H9 (cell line): ENCODE measurements around the gene ZNRF2. TPM values are rescaled to one million over a fixed set of nuclear protein-coding genes. Genes with fewer than 3 reads are reported as not detected.

Experiments used
- DNase-seq: peaks from one replicate; pipeline ENCODE4 v3.0.0-alpha.2; 2017
- H2AFZ ChIP-seq: one replicate; pipeline ENCODE4 v1.6.1; 2013; ENCODE audit warnings: mild to moderate bottlenecking, low read length, control low read depth, moderate library complexity
- H2AK5ac ChIP-seq: 2 replicates; pipeline ENCODE4 v1.6.1; 2013; ENCODE audit warnings: low read length, control low read depth, mixed read lengths; ENCODE audit not compliant: insufficient read length
- H2BK120ac ChIP-seq: one replicate; pipeline ENCODE4 v1.6.1; 2013; ENCODE audit warnings: low read depth, mild to moderate bottlenecking, low read length, control low read depth, inconsistent platforms; ENCODE audit not compliant: poor library complexity, severe bottlenecking
- H2BK12ac ChIP-seq: 2 replicates; pipeline ENCODE4 v1.6.1; 2013; ENCODE audit warnings: low read length, control low read depth, mixed read lengths, low read depth; ENCODE audit not compliant: insufficient read length
- H2BK15ac ChIP-seq: 2 replicates; pipeline ENCODE4 v1.6.1; 2013; ENCODE audit warnings: low read depth, low read length, control low read depth
- H2BK20ac ChIP-seq: one replicate; pipeline ENCODE4 v1.6.1; 2013; ENCODE audit warnings: low read depth, mild to moderate bottlenecking, low read length, control low read depth, inconsistent platforms; ENCODE audit not compliant: poor library complexity, severe bottlenecking
- H2BK5ac ChIP-seq: 2 replicates; pipeline ENCODE4 v1.6.1; 2013; ENCODE audit warnings: low read length, control low read depth, mixed read lengths; ENCODE audit not compliant: insufficient read length
- H3K14ac ChIP-seq: 2 replicates; pipeline ENCODE4 v1.6.1; 2013; ENCODE audit warnings: low read length, control low read depth; ENCODE audit not compliant: insufficient read depth
- H3K18ac ChIP-seq: 2 replicates; pipeline ENCODE4 v1.6.1; 2013; ENCODE audit warnings: low read depth, mild to moderate bottlenecking, mixed read lengths, low read length, control low read depth; ENCODE audit not compliant: insufficient read length
- H3K23ac ChIP-seq: 2 replicates; pipeline ENCODE4 v1.6.1; 2013; ENCODE audit warnings: low read length, control low read depth, mixed read lengths, low read depth; ENCODE audit not compliant: insufficient read length
- H3K23me2 ChIP-seq: 2 replicates; pipeline ENCODE4 v1.6.1; 2013; ENCODE audit warnings: low read depth, mild to moderate bottlenecking, mixed read lengths, low read length, control low read depth; ENCODE audit not compliant: insufficient read length, poor library complexity, severe bottlenecking
- H3K27ac ChIP-seq: 2 replicates; pipeline ENCODE4 v1.5.1; 2013; ENCODE audit warnings: low read length, control low read depth, mixed read lengths, low read depth; ENCODE audit not compliant: insufficient read length
- H3K27me3 ChIP-seq: 2 replicates; pipeline ENCODE4 v1.6.1; 2013; ENCODE audit warnings: low read length, control low read depth, inconsistent platforms; ENCODE audit not compliant: insufficient read depth
- H3K4ac ChIP-seq: 2 replicates; pipeline ENCODE4 v1.6.1; 2013; ENCODE audit warnings: low read depth, mild to moderate bottlenecking, control low read depth, inconsistent platforms, low read length, moderate library complexity
- H3K4me1 ChIP-seq: 2 replicates; pipeline ENCODE4 v1.6.1; 2013; ENCODE audit warnings: low read length, control low read depth, inconsistent platforms; ENCODE audit not compliant: insufficient read depth
- H3K4me2 ChIP-seq: 2 replicates; pipeline ENCODE4 v1.6.1; 2013; ENCODE audit warnings: low read length, control low read depth, mixed read lengths; ENCODE audit not compliant: insufficient read length, insufficient read depth
- H3K56ac ChIP-seq: 2 replicates; pipeline ENCODE4 v1.6.1; 2013; ENCODE audit warnings: low read depth, mild to moderate bottlenecking, mixed read lengths, low read length, control low read depth; ENCODE audit not compliant: insufficient read length
- H3K79me1 ChIP-seq: 2 replicates; pipeline ENCODE4 v1.6.1; 2013; ENCODE audit warnings: low read depth, mild to moderate bottlenecking, moderate library complexity, low read length, control low read depth, inconsistent platforms; ENCODE audit not compliant: insufficient read depth, poor library complexity, severe bottlenecking
- H3K79me2 ChIP-seq: 2 replicates; pipeline ENCODE4 v1.6.1; 2013; ENCODE audit warnings: low read length, control low read depth, inconsistent platforms; ENCODE audit not compliant: insufficient read depth
- H3K9ac ChIP-seq: 2 replicates; pipeline ENCODE4 v1.6.1; 2013; ENCODE audit warnings: low read length, control low read depth, mixed read lengths; ENCODE audit not compliant: insufficient read length; ENCODE audit errors: extremely low read depth
- H3K9me3 ChIP-seq: one replicate; pipeline ENCODE4 v1.6.1; 2013; ENCODE audit warnings: low read depth, low read length, inconsistent platforms; ENCODE audit not compliant: control insufficient read depth
- H3T11ph ChIP-seq: one replicate; pipeline ENCODE4 v1.6.1; 2013; ENCODE audit warnings: mild to moderate bottlenecking, low read length, control low read depth, inconsistent platforms
- H4K20me1 ChIP-seq: one replicate; pipeline ENCODE4 v1.6.1; 2013; ENCODE audit not compliant: control insufficient read depth, insufficient read length, insufficient read depth
- H4K5ac ChIP-seq: 2 replicates; pipeline ENCODE4 v1.6.1; 2013; ENCODE audit warnings: low read depth, mild to moderate bottlenecking, mixed read lengths, low read length, control low read depth; ENCODE audit not compliant: insufficient read length
- H4K8ac ChIP-seq: replicated peaks from 2 replicates; pipeline ENCODE4 v1.6.1; 2013; ENCODE audit warnings: low read length, control low read depth, mixed read lengths, low read depth; ENCODE audit not compliant: insufficient read length
- H4K91ac ChIP-seq: 2 replicates; pipeline ENCODE4 v1.6.1; 2013; ENCODE audit warnings: low read depth, mild to moderate bottlenecking, moderate library complexity, mixed read lengths, low read length, control low read depth; ENCODE audit not compliant: insufficient read length
- H3K27ac Mint-ChIP-seq, 3 experiments: 2 replicates in 2 of 3; 3 replicates in 1 of 3; pipeline ENCODE4 v1.8.0; 2020 to 2021; ENCODE audit warnings: mixed read lengths in 3 of 3, mild to moderate bottlenecking in 1 of 3, moderate library complexity in 1 of 3
- H3K27me3 Mint-ChIP-seq: 2 replicates; pipeline ENCODE4 v1.8.0; 2021; ENCODE audit warnings: low read depth, mild to moderate bottlenecking, moderate library complexity, mixed read lengths
- H3K36me3 Mint-ChIP-seq, 3 experiments: 2 replicates in 2 of 3; 3 replicates in 1 of 3; pipeline ENCODE4 v1.8.0; 2020 to 2021; ENCODE audit warnings: low read depth in 3 of 3, mixed read lengths in 3 of 3; ENCODE audit not compliant: insufficient read depth in 1 of 3
- H3K4me1 Mint-ChIP-seq, 2 experiments: 2 replicates each; pipeline ENCODE4 v1.8.0; 2020; ENCODE audit warnings: mixed read lengths in 2 of 2
- H3K4me3 Mint-ChIP-seq, 2 experiments: 2 replicates in 1 of 2; 3 replicates in 1 of 2; pipeline ENCODE4 v1.8.0; 2020 to 2021; ENCODE audit warnings: mild to moderate bottlenecking in 2 of 2, mixed read lengths in 2 of 2, moderate library complexity in 1 of 2
- H3K9me3 Mint-ChIP-seq, 2 experiments: 2 replicates in 1 of 2; 3 replicates in 1 of 2; pipeline ENCODE4 v1.8.0; 2020; ENCODE audit warnings: mild to moderate bottlenecking in 2 of 2, mixed read lengths in 2 of 2, moderate library complexity in 1 of 2
- WGBS: extraction: QIAGEN DNeasy Blood & Tissue Kit; methylation state at CpG from one replicate; pipeline ENCODE4 v1.1.7; 2013; ENCODE audit warnings: missing lambda C conversion rate, low lambda C conversion rate, mixed read lengths; ENCODE audit not compliant: insufficient read length; ENCODE audit errors: extremely low coverage; 5-methylcytosine and 5-hydroxymethylcytosine counted together
- total RNA-seq: library from RNA; stranded (reverse); gene quantifications from 2 replicates; pipeline ENCODE4 v1.2.1, GENCODE V29; 2021
- TF ChIP-seq, protein P1 (sequence below): fragments of 200-600 bp; sonication (generic); conservative IDR thresholded peaks from 3 replicates; pipeline ENCODE4 v1.8.0; 2021; ENCODE audit warnings: antibody characterized with exemption, mild to moderate bottlenecking

The ZNRF2 gene
- total RNA-seq, 1 experiment from 2014 or later, result 16.5 TPM

DNA sequence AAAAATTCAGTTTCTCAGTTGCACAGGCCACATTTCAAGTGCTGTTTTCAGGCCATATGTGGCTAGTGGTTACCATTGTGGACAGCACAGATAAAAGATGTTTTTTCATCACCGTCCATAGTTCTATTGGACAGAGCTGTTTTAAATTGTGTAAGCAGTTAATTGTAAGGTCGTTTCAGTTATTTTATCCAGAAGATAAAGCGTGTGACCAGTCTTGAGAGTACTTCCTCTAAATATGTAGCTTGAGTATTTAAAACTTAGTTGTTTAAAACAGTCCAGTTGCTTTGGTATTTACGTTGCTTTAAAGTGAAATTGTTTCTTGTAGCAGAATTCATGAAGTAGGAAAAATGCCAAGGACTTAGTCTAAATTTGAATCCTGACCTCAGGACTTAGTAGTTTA lies 66.9 kb downstream of the ZNRF2 start:
- H2AFZ ChIP-seq, result no peak overlapping the region
- H3K23me2 ChIP-seq, result no peaks in the 10 kb centered on the region
- no peak overlapping the region for H4K8ac ChIP-seq
- no peak overlapping the region for H3T11ph ChIP-seq
- no peak overlapping the region for H2BK20ac ChIP-seq
- no peaks in the 10 kb centered on the region for H3K9me3 ChIP-seq
- Mint-ChIP-seq H3K4me3 (no peak overlapping the region), H3K9me3 (no peaks in the 10 kb centered on the region), H3K36me3 (peaks cover 0 to 4% (median 3%) of the 10 kb centered on the region in 3 experiments; a peak in 3 of 7 replicates), H3K27ac (no peak overlapping the region), H3K27me3 (no peaks in the 10 kb centered on the region), H3K4me1 (peaks cover 74 to 93% of the 10 kb centered on the region in 2 experiments)
- no peaks in the 10 kb centered on the region for H4K20me1 ChIP-seq
- no peak overlapping the region for H3K18ac ChIP-seq
- H3K27me3 ChIP-seq, result no peaks in the 10 kb centered on the region
- H4K5ac ChIP-seq, result no peak overlapping the region
- H2BK15ac ChIP-seq, result no peak overlapping the region
- no peak overlapping the region for H3K23ac ChIP-seq
- no peak overlapping the region for H3K4ac ChIP-seq
- H3K14ac ChIP-seq, result no peak overlapping the region
- TF ChIP-seq, protein P1, sequence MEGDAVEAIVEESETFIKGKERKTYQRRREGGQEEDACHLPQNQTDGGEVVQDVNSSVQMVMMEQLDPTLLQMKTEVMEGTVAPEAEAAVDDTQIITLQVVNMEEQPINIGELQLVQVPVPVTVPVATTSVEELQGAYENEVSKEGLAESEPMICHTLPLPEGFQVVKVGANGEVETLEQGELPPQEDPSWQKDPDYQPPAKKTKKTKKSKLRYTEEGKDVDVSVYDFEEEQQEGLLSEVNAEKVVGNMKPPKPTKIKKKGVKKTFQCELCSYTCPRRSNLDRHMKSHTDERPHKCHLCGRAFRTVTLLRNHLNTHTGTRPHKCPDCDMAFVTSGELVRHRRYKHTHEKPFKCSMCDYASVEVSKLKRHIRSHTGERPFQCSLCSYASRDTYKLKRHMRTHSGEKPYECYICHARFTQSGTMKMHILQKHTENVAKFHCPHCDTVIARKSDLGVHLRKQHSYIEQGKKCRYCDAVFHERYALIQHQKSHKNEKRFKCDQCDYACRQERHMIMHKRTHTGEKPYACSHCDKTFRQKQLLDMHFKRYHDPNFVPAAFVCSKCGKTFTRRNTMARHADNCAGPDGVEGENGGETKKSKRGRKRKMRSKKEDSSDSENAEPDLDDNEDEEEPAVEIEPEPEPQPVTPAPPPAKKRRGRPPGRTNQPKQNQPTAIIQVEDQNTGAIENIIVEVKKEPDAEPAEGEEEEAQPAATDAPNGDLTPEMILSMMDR, result no peak
- no peak for DNase-seq
- H3K27ac ChIP-seq, result no peak overlapping the region
- H2BK5ac ChIP-seq, result no peak overlapping the region
- H3K56ac ChIP-seq, result no peak overlapping the region
- H3K9ac ChIP-seq, result no peak overlapping the region
- H3K79me1 ChIP-seq, result no peaks in the 10 kb centered on the region
- peaks cover 4% of the 10 kb centered on the region for H3K4me1 ChIP-seq
- no peak overlapping the region for H2BK120ac ChIP-seq
- no peak overlapping the region for H4K91ac ChIP-seq
- no peak overlapping the region for H2BK12ac ChIP-seq
- H3K79me2 ChIP-seq, result no peaks in the 10 kb centered on the region; the same call in 1 of the 2 replicates
- no CpG with 5 or more reads among the region's 4 CpGs for WGBS
- no peak overlapping the region for H2AK5ac ChIP-seq
- no peak overlapping the region for H3K4me2 ChIP-seq
